HG02973 (cell line): ENCODE measurements around the gene PCNT.
A peak's percentile ranks its signal among the peaks of the same experiment; 100 is the strongest.
"Not testable (repeated sequence)": the region's sequence is repeated elsewhere in the genome, so short reads cannot be mapped to it uniquely, and the experiment has no call there.

Source experiments
- ATAC-seq: cut with Tn5 transposase; IDR thresholded peaks from one replicate; pipeline ENCODE4 v1.9.1; 2021; ENCODE audit warnings: moderate library complexity; ENCODE audit not compliant: unreplicated experiment

The PCNT gene

DNA sequence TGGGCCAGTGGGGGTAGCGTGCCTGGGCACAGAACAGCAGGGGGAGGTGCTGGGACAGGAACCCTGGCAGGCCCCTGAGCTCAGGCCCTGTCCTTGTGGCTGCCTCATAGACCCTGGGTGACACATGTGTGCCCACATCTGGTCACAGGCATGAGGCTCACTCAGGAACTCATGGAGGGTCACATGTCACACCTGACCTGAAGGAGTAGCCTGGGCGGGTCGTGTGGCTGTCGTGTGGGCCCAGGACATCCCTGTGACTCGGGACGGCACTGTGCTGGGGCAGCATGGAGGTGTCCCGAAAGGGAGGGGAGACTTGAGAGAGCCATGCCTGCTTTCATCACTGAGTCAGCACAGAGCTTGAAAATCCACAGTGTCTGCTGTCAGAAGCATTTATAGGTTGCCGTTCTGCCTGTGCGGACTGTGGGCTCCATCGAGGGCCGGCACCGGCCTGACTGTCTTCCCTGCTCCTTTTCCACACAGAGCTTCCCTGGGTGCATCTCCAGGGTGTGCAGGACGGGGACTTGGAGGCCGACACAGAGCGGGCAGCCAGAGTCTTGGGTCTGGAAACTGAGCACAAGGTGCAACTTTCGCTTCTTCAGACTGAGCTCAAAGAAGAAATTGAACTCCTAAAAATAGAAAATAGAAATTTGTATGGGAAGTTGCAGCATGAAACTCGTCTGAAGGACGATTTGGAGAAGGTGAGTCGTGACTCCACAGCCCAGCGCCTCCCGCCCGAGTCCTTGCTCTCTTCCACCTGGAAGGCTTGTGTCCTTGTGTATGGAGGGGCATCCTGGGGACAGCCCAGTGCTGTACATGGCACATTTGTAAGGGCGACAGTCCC, 32.8 kb downstream of the PCNT start:
- no peak for ATAC-seq

DNA sequence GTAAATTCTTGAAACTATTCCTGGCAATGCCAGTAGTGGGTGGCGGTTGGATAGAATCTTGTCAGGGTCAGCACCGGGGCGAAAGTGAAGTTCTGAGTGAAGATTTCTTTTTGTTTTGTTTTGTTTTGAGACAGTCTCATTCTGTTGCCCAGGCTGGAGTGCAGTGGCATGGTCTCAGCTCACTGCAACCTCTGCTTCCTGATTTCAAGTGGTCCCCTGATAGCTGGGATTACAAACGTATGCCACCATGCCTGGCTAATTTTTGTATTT, 33.3 kb downstream of the PCNT start:
- no peak for ATAC-seq

DNA sequence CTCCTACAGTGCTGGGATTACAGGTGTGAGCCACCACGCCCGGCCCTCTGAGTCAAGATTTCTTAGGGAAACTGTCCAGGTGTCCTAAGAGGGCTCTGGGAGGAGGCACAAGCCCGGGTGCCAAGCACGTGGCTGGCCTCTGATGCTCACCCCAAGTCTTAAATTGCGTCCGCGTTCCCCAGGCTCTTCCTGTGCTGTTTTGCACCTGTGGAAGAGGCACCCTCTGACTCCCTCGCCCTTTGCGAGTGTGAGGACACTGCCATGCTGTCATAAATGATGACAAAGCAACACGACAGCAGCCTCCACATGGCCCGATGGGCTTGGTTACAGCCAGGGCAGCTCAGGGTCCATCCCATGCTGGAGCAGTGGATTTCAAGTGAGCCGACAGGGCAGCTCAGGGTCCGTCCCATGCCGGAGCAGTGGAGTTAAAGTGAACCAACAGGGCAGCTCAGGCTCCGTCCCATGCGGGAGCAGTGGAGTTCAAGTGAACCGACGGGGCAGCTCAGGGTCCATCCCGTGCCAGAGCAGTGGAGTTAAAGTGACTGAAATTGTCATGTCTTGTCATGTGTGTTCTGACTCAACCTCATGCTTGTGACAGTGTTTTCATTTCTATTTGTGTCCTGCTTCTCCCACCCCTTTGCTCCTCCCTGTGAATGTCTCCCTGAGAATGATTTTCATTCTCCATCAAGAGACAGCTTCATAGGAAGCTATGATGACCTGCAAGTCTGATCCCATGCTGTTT, 33.9 kb downstream of the PCNT start:
- ATAC-seq, result no peak

DNA sequence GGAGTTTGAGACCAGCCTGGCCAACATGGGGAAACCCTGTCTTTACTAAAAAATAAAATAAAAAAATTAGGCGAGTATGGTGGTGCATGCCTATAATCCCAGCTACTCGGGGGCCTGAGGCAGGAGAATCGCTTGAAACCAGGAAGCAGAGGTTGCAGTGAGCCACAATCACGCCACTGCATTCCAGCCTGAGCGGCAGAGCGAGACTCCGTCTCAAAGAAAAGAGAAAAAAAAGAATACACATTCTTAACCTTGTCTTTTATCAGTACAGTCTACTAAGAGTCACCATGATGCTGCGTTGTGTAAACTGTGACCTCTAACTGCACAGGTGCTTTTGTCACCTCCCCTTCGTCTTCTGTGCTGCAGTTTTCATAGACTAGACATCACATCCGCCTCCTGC, 37.2 kb downstream of the PCNT start:
- ATAC-seq, result no peak

DNA sequence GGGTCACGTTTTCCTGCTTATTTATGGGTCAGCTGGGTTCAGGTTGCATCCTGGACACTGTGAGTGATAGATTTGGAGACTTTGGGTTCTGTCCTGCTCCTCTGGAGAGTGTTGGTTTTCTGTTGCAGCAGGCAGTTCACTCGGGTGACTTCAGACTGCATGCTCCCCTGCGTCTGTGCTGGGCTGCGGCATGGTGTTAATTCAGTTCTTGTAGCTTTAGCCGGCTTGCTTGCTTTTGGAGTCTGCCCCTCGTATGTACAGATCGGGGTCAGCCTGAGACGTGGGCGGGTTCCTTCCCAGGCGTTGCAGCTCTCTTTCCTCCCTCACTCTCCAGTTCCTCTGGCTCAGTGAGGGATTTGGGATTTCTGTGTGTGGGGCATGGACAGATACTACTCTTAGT, 38.0 kb downstream of the PCNT start:
- no peak for ATAC-seq

DNA sequence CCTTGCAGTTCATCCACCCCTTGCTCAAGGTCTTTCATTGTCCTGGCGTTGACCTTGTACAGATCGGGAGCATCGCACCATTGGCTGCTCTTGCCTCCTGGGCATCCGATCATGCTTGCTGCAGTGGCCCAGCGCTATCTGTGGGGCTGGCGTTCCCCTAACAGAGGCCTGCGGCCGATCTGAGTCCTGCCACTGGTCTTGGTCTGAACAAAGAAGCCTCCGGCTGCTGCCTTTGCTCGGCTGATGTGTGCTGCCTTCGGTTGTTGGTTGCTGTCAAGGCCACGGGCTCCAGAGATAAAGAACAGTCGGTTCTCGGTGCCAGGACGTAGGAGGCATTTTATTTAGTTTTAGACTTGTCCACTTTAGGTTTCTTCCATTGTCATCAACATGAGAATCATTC, 39.0 kb downstream of the PCNT start:
- no peak for ATAC-seq

DNA sequence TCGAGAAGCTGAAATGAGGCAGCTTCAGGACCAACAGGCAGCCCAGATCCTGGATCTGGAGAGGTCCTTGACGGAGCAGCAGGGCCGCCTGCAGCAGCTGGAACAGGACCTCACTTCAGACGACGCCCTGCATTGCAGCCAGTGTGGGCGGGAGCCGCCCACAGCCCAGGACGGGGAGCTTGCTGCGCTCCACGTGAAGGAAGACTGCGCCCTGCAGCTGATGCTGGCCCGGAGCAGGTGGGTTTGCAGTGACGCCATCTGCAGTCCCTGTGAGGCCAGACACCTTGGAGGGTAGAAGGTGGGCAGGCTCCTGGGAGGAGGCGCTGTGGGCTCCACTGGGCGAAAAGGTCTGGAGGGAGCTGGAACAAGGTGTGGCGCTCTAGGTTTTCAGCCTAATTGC, 39.7 kb downstream of the PCNT start:
- ATAC-seq, result no peak

DNA sequence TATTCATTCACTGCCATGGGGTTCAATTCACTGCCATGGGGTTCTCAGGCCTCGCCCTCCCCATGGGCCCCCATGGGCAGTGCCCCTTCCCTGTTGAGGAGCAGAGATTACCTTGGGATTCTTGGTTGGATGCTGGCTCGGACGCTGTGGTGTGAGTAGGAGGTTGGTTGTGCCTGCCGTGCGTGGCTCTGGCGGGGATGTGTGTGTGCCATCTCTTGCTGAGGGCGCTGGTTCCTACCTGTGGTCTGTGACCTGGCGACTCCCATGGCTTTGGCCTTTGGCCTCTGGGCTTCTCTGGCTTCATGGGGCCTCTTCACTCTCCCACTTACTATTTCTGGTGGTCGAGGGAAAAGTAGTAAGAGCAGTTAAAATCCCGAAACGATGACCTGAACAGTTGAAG, 42.1 kb downstream of the PCNT start:
- no peak for ATAC-seq

DNA sequence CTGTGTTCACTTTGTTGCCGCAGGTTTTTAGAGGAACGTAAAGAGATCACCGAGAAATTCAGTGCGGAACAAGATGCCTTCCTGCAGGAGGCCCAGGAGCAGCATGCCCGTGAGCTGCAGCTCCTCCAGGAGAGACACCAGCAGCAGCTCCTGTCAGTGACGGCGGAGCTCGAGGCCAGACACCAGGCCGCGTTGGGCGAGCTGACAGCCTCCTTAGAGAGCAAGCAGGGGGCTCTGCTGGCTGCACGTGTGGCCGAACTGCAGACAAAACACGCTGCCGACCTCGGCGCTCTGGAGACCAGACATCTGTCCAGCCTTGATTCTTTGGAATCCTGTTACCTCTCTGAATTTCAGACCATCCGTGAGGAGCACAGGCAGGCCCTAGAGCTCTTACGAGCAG, 42.6 kb downstream of the PCNT start:
- no peak for ATAC-seq

DNA sequence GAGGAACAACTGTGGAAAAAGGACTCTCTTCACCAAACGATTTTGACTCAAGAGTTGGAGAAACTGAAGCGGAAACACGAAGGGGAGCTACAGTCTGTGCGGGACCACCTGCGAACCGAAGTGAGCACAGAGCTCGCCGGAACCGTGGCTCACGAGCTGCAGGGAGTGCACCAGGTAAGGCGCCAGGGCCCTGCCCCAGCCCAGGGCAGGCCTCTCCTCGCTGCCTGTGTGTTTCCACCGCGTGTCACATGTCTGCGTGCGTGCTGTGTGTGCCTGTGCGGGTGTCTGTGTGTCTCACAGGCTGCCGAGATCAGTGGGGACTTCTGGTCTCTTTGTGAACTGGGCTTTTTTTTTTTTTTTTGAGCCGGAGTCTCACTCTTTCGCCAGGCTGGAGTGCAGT, 43.0 kb downstream of the PCNT start:
- no peak for ATAC-seq

DNA sequence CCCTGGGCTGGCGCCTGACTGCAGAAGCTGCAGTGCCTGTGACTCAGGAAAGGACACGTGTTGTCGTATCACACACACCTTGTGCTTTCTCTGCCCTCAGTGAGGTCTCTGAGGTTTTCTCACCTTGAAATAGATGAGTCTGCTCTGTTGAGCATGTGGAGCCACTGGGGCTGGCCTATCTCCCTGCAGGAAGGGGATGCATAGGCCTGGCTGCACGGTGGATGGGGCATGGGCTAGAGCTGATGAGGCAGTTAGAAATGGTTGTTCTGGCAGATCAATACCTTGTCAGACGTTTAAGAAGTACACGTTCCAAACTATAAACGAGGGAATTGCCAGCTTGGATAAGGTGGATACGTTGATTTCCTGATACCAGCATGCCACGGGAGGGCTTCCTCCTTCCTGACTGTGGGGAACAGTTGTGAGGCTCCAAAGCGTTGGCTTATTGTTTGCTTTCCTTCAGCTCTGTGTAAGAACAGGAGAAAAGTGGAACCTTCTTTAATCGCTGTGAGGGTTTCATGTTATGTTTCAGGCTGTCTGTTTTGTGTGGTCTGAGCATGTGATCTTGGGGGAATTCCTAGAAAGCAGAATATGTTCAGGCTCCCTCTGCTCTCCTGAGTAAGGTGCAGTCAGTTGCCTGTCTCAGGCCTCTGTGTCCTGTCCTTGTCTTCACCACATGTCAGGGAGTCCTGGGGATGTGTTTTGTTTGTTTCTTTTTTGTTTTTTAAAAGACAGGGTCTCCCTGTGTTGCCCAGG, 44.8 kb downstream of the PCNT start:
- peak; percentile 43 for ATAC-seq

DNA sequence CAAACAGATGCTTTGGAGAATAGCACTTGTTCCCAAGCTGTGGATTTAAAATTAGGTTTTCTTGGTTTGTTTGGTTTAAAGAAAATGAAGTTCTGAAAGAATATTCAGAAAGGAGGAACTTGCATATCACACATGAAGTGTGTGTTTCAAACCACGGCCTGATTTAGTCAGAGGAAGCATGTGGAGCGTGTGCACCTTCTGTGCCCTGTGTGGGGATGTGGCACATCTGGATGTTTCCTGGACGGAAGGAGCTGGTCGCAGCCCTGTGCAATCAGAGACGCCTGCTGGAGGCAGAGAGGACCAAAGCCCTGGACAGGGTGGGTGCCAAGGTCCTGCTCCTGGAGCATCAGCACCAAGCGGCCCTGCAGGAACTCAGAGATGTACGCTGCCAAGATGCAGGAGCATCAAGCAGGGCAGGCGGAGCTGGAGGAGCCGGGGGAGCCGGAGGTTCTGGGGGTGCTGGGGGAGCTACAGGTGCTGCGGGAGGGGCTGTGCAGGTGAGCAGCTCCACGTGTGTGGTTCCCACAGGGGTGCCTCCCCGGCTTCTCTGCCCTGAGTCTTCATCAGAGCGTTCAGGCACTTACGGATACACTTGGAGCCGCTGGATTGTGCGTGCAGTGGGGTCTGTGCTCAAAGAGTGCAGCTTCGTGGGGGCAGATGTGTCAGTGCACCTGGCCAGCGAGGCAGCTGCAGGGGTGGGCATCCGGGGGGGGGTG, 45.7 kb downstream of the PCNT start:
- no peak for ATAC-seq

DNA sequence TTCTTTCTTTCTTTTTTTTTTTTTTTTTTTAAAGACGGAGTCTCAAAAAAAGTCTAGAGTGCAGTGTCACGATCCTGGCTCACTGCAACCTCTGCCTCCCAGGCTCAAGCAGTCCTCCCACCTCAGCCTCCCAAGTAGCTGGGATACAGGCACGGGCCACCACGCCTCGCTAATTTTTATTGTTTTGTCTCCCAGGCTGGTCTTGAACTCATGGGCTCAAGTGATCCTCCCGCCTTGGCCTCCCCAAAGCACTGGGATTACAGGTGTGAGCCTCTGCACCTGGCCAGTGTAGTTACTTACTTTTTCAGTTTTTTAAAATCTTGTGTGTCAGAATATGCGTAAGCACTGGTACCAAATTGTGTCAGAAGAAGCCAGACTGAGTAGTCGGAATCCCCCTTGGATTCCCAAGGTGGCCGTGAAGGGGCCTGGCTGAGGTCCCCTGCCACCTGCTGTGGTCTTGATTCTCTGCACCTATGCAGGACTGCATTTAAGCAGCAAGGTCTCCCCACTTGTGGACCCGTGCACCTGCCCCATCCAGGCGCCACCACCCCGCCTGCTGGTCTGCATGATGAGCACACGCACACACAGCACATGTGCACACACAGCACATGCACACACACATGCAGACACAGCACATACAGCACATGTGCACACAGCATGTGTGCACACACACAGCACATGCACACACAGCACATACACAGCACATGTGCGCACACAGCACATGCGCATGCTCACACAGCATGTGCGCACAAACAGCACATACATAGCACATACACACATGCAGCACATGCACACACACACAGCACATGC, 47.5 kb downstream of the PCNT start:
- no peak for ATAC-seq

DNA sequence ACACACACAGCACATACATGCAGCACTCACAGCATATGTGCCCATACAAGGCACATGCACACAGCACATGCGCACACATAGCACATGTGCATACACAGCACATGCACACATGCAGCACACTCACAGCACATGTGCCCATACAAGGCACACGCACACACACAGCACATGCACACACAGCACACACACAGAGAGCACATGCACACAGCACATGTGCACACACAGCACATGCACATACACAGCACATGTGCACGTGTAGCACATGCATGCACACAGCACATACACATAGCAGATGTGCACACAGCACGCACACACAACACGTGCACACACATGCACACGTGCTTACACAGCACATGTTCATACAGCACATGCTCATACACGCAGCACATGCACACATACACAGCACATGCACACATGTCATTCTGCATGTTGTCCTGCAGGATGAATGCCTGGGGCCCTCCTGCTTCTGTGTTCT, 48.1 kb downstream of the PCNT start:
- ATAC-seq, result no peak

DNA sequence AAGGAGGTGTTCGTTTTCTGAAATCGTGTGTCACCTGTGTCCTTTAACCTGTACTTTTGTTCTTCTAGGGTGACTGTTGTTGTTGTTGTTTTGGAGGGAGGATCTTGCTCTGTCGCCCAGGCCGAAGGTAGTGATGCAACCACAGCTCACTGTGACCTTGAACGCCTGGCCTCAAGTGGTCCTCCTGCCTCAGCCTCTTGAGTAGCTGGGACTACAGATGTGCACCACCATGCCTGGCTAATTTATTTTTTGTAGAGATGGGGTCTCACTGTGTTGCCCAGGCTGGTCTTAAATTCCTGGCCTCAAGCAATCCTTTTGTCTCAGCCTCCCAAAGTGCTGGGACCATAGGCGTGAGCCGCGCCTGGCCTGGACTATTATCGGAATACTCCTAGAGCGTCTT, 49.0 kb downstream of the PCNT start:
- ATAC-seq, result not testable (repeated sequence)

DNA sequence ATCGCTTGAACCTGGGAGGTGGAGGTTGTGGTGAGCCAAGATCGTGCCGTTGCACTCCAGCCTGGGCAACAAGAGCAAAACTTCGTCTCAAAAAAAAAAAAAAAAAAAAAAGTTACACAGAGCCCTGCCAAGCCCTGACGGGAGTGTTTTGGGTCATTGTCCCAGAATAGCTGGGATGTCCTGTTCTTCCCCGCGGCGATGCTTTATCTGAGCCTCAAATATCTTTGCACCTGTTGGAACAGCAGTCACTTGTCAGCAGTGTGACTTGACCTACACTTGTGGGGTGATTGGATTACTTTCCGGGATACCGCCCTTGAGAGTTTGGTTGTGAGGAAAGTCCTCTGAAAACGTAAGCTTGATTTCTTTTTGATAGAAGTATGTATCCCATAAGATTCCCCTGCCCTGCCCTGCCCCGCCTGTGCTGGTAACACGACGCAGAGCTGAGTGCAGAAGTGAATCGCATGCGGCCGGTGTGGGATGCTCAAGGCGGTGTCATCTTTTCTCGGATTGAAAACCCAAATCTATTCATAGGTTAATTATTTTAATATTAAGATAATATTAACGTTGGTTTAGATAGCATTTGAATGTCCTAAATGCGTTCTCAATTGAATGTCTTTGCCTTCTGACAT, 50.9 kb downstream of the PCNT start:
- no peak for ATAC-seq

DNA sequence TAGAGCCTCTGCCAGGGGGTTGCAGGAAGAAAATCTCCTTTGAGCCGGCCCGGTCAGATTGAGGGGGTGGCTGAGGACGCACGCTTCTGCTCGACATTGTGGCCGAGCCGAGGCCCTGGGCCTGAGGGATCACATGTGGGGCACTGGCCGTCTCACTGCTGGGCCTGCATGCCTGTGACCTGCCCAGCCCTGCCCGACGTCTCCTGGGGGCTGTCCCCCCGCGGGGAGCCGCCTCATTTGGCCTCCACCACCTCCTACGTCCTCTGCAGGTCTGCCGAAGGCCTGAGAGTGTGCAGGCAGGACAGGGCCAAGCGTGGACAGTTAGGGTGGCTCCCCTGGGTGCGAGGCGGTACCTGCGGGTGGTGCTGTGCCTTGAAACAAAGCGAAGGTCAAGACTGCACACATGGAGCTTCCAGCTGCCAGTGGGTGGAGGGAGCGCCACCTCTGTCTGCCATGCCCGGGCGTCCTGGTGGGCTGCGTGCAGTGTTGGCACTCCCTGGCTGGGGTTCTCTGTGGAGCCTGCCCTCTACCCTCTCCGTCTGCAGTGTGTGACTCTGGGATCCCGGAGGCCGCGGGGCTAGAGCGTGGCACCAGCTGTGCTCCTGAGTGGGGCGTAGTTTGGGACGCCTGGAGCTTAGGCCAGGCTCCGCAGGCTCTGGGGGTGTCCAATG, 51.7 kb downstream of the PCNT start:
- no peak for ATAC-seq

DNA sequence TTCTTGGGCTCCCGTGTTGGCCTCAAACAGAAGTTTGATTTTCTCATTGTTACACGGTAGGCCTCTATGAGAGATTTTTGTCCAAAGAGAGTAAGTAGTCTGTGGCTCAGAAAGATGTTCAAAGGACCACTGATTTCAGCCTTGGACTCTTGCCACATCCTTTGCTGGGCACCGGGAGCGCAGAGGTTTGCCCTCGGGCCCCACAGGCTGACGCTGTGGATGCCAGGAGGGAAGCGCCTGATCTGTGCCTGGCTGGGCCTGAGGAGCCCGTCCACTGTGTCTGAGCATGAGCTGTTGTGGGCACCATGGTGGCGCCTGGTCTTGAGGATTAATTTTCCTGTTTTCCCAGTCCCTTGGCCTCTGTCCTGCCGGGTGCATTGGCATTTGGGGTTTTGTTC, 52.3 kb downstream of the PCNT start:
- ATAC-seq, result no peak

DNA sequence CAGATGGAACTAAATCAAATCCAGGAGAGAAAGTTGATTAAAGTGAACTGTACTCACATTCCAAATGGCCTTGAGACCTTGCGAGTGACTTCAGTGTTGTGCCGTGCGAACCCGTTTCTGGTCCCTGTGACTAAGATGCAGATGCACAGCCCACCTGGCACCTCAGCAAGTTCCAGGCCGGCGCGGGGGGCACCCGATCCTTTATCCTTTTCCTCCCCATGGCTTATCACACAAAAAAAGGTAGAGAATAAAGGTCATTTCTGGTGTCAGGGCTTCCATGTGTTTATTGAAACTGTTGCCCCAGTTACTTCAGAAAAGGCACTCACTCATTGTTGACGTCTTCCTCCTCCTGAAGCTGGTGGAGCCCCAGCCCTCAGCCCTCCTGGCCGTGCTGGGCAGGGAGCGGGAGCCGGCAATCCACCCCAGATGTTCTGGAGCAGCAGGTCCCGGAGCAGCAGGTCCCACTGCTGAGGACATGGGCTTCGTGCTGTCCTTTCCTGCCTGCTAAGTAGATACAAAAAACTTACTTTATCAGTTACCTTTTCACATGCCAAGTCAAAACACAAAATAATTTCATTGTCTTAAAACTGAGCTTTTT, 53.0 kb downstream of the PCNT start:
- no peak for ATAC-seq
